Measurements from ENCODE around the gene MYO18A. TPM values are rescaled to one million over a fixed set of nuclear protein-coding genes. Genes with fewer than 3 reads are reported as not detected.

MYO18A gene
- total RNA-seq, 1 experiment from 2014 or later = 37.2 TPM

DNA sequence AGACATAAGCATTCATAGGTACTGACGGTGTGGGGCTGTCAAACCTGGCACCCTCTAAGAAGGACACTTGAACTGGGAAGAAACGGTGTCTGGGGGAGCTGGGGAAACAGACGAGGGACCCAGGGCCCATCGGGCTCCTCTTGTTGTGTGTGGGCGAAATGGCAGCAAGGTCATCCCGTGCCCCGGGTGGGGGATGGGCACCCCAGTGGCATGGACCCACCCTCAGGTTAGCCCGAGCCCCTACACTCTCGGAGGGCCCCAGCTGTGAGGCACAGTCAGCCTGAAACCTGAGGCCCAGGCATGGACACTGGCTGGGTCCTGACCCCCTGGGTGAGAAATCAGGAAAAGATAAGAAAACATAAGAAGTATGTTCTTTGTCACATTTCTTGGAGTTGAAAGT, 57.1 kb downstream of the MYO18A start:
- Histone ChIP-seq H3K79me2 (ENCODE audit: insufficient read depth, low read length) (peaks cover 2% of the 10 kb centered on the region; the same call in 1 of the 2 replicates), H3K4me1 (ENCODE audit: control insufficient read depth in 1 of 2, insufficient read depth in 2 of 2, low read length in 2 of 2) (peaks cover 14 to 21% of the 10 kb centered on the region in 2 experiments; a peak in 3 of 4 replicates), H3K27me3 (ENCODE audit: insufficient read depth, low read length) (no peaks in the 10 kb centered on the region), H3K9me2 (ENCODE audit: insufficient read depth) (no peaks in the 10 kb centered on the region), H3K4me2 (ENCODE audit: low read length) (no peak overlapping the region), H3K9ac (ENCODE audit: low read length) (no peak overlapping the region), H3K27ac (ENCODE audit: low read depth, low read length) (no peak overlapping the region), H3K36me3 (ENCODE audit: control insufficient read depth in 1 of 2, insufficient read depth in 2 of 2, low read length in 2 of 2) (no peaks in the 10 kb centered on the region), H4K20me1 (ENCODE audit: insufficient read depth) (no peaks in the 10 kb centered on the region), H3K9me3 (ENCODE audit: control insufficient read depth in 1 of 2, insufficient read depth in 1 of 2, low read depth in 1 of 2, low read length in 2 of 2) (no peaks in the 10 kb centered on the region), H3K4me3 (replicated peaks in 1 of 2; ENCODE audit: low read depth in 1 of 2, low read length in 2 of 2) (no peak overlapping the region), H2AFZ (ENCODE audit: low read depth, low read length, poor library complexity, severe bottlenecking) (no peak overlapping the region)
- intact Hi-C loops (cut with micrococcal nuclease) = no loop called here
- BruUV-seq (replicated peaks) = no TSS peak
- ChIA-PET POLR2A (no interaction called here), RAD21 (ENCODE audit: low non-redundant PET in 1 of 2, low total read pairs in 2 of 2, uncharacterized antibody in 2 of 2, unreplicated experiment in 2 of 2) (interaction anchor here (1.1 to 2.1 kb wide), 2 partner anchors 20 to 158 kb away, joined by 3 to 17 read pairs; no protein-coding TSS in a partner anchor), CTCF (interaction anchor here (1.5 to 2.6 kb wide), 2 partner anchors 23 to 56 kb away, joined by 16 to 110 read pairs; partner anchors contain the start of gene MYO18A)
- ATAC-seq (no peak), DNase-seq (ENCODE audit: low read depth, low spot score) (no peak)
- no peak for TF ChIP-seq CBX3 (IDR thresholded peaks at IDR 0.05; ENCODE audit: low read depth)
- no peak for TF ChIP-seq SRF (IDR thresholded peaks at IDR 0.05; ENCODE audit: low read depth)
- no peak for TF ChIP-seq SP1 (IDR thresholded peaks at IDR 0.05; ENCODE audit: low read depth)
- TF ChIP-seq, protein P1, sequence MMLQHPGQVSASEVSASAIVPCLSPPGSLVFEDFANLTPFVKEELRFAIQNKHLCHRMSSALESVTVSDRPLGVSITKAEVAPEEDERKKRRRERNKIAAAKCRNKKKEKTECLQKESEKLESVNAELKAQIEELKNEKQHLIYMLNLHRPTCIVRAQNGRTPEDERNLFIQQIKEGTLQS (IDR thresholded peaks at IDR 0.05) = no peak
- TF ChIP-seq ELF1 (IDR thresholded peaks at IDR 0.05; ENCODE audit: borderline replicate concordance, low read depth) = no peak
- TF ChIP-seq TCF7L2 (IDR thresholded peaks at IDR 0.05; ENCODE audit: borderline replicate concordance, extremely low read depth, insufficient read depth, insufficient read length) = no peak
- no peak for TF ChIP-seq POLR2AphosphoS5 (IDR thresholded peaks at IDR 0.05; ENCODE audit: low read depth, low read length)
- no peak for TF ChIP-seq POLR2A (IDR thresholded peaks at IDR 0.05; ENCODE audit: borderline replicate concordance, extremely low read depth, insufficient read depth, insufficient read length)
- no peak for TF ChIP-seq SIN3A (IDR thresholded peaks at IDR 0.05; ENCODE audit: low read depth)
- TF ChIP-seq FOSL1 (IDR thresholded peaks at IDR 0.05; ENCODE audit: low read depth) = no peak
- TF ChIP-seq, protein P2, sequence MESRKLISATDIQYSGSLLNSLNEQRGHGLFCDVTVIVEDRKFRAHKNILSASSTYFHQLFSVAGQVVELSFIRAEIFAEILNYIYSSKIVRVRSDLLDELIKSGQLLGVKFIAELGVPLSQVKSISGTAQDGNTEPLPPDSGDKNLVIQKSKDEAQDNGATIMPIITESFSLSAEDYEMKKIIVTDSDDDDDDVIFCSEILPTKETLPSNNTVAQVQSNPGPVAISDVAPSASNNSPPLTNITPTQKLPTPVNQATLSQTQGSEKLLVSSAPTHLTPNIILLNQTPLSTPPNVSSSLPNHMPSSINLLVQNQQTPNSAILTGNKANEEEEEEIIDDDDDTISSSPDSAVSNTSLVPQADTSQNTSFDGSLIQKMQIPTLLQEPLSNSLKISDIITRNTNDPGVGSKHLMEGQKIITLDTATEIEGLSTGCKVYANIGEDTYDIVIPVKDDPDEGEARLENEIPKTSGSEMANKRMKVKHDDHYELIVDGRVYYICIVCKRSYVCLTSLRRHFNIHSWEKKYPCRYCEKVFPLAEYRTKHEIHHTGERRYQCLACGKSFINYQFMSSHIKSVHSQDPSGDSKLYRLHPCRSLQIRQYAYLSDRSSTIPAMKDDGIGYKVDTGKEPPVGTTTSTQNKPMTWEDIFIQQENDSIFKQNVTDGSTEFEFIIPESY (IDR thresholded peaks at IDR 0.05; ENCODE audit: extremely low read depth, insufficient replicate concordance, low read length) = no peak
- TF ChIP-seq YY1 (IDR thresholded peaks at IDR 0.05; ENCODE audit: extremely low read depth, insufficient replicate concordance, low read depth, low read length) = no peak
- no peak for TF ChIP-seq JUND (IDR thresholded peaks at IDR 0.05)
- TF ChIP-seq ZNF274 (IDR thresholded peaks at IDR 0.05; ENCODE audit: low read depth, low read length) = no peak
- TF ChIP-seq EZH2phosphoT487 (IDR thresholded peaks at IDR 0.05; ENCODE audit: borderline replicate concordance) = no peak
- TF ChIP-seq, protein P3, sequence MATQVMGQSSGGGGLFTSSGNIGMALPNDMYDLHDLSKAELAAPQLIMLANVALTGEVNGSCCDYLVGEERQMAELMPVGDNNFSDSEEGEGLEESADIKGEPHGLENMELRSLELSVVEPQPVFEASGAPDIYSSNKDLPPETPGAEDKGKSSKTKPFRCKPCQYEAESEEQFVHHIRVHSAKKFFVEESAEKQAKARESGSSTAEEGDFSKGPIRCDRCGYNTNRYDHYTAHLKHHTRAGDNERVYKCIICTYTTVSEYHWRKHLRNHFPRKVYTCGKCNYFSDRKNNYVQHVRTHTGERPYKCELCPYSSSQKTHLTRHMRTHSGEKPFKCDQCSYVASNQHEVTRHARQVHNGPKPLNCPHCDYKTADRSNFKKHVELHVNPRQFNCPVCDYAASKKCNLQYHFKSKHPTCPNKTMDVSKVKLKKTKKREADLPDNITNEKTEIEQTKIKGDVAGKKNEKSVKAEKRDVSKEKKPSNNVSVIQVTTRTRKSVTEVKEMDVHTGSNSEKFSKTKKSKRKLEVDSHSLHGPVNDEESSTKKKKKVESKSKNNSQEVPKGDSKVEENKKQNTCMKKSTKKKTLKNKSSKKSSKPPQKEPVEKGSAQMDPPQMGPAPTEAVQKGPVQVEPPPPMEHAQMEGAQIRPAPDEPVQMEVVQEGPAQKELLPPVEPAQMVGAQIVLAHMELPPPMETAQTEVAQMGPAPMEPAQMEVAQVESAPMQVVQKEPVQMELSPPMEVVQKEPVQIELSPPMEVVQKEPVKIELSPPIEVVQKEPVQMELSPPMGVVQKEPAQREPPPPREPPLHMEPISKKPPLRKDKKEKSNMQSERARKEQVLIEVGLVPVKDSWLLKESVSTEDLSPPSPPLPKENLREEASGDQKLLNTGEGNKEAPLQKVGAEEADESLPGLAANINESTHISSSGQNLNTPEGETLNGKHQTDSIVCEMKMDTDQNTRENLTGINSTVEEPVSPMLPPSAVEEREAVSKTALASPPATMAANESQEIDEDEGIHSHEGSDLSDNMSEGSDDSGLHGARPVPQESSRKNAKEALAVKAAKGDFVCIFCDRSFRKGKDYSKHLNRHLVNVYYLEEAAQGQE (IDR thresholded peaks at IDR 0.05; ENCODE audit: low read depth) = no peak
- TF ChIP-seq ZFX (IDR thresholded peaks at IDR 0.05) = no peak

All from HCT116 (cell line).